DOHH2 (cell line): ENCODE measurements around the gene ARL16.

ENCODE experiments used
- H3F3A ChIP-seq: fragments of 200-600 bp; sonication (generic), shearing (Covaris generic); 2 replicates; pipeline ENCODE4 v1.6.0; 2016; ENCODE audit warnings: antibody characterized with exemption, mild to moderate bottlenecking; ENCODE audit not compliant: control insufficient read depth, insufficient read depth
- H3K27ac ChIP-seq: fragments of 200-600 bp; sonication (generic); 2 replicates; pipeline ENCODE4 v1.5.1; 2014; ENCODE audit warnings: low read depth, mild to moderate bottlenecking, low read length, moderate library complexity
- H3K27me3 ChIP-seq: fragments of 200-600 bp; sonication (generic); 2 replicates; pipeline ENCODE4 v1.6.1; 2014; ENCODE audit warnings: mild to moderate bottlenecking, low read length, mixed read lengths; ENCODE audit not compliant: control insufficient read depth
- H3K36me3 ChIP-seq: fragments of 200-600 bp; sonication (generic); 2 replicates; pipeline ENCODE4 v1.6.1; 2014; ENCODE audit warnings: mild to moderate bottlenecking, low read length, moderate library complexity, mixed read lengths; ENCODE audit not compliant: control insufficient read depth
- H3K4me1 ChIP-seq: fragments of 200-600 bp; sonication (generic); 2 replicates; pipeline ENCODE4 v1.6.1; 2014; ENCODE audit warnings: mild to moderate bottlenecking, low read length, mixed read lengths; ENCODE audit not compliant: control insufficient read depth
- H3K4me2 ChIP-seq: fragments of 200-600 bp; sonication (generic); 2 replicates; pipeline ENCODE4 v1.6.0; 2014; ENCODE audit warnings: mild to moderate bottlenecking, low read length, moderate library complexity
- H3K4me3 ChIP-seq: fragments of 200-600 bp; sonication (generic); 2 replicates; pipeline ENCODE4 v1.5.1; 2014; ENCODE audit warnings: mild to moderate bottlenecking, low read length, mixed read lengths
- H3K79me2 ChIP-seq: fragments of 200-600 bp; sonication (generic); 2 replicates; pipeline ENCODE4 v1.6.1; 2014; ENCODE audit warnings: mild to moderate bottlenecking, low read length, mixed read lengths; ENCODE audit not compliant: control insufficient read depth
- H3K9me2 ChIP-seq: fragments of 200-600 bp; sonication (generic); replicated peaks from 2 replicates; pipeline ENCODE4 v1.6.1; 2014; ENCODE audit warnings: mild to moderate bottlenecking, low read length, mixed read lengths; ENCODE audit not compliant: control insufficient read depth
- H3K9me3 ChIP-seq: fragments of 200-600 bp; sonication (generic); 2 replicates; pipeline ENCODE4 v1.6.1; 2014; ENCODE audit warnings: antibody characterized with exemption, low read length, mixed read lengths; ENCODE audit not compliant: control insufficient read depth, insufficient read depth
- H4K20me1 ChIP-seq: fragments of 200-600 bp; sonication (generic); 2 replicates; pipeline ENCODE4 v1.6.0; 2014; ENCODE audit warnings: low read depth, mild to moderate bottlenecking, antibody characterized with exemption, low read length, moderate library complexity; ENCODE audit not compliant: control insufficient read depth, insufficient read depth
- CTCF ChIP-seq: fragments of 200-600 bp; sonication (generic); IDR thresholded peaks from one replicate; pipeline ENCODE4 v1.5.1; 2014; ENCODE audit warnings: antibody characterized with exemption, mild to moderate bottlenecking, low read depth, low read length; ENCODE audit not compliant: poor library complexity, severe bottlenecking
- EZH2phosphoT487 ChIP-seq: fragments of 200-600 bp; sonication (generic); IDR thresholded peaks from 2 replicates; pipeline ENCODE4 v1.6.1; 2017; ENCODE audit warnings: borderline replicate concordance, mild to moderate bottlenecking, antibody characterized with exemption, low read length, moderate library complexity, mixed read lengths

ARL16 gene

GRCh38 chr17:81656118-81656743, 27.4 kb downstream of the ARL16 start, which contains the start of gene PDE6G:
Gene PDE6G, minus strand, starts transcription at chr17:81656542. Its CDS starts 3,237 bp downstream, at chr17:81653305.
- Histone ChIP-seq H3K9me3 (no peaks in the 10 kb centered on the region), H3K9me2 (no peaks in the 10 kb centered on the region), H3F3A (peaks cover 5% of the 10 kb centered on the region), H4K20me1 (no peaks in the 10 kb centered on the region), H3K79me2 (no peaks in the 10 kb centered on the region), H3K27ac (no peak within 1 kb of the TSS), H3K4me2 (peak within 1 kb of the TSS; percentile 8; the same call in 1 of the 2 replicates), H3K27me3 (no peaks in the 10 kb centered on the region), H3K4me3 (no peak within 1 kb of the TSS), H3K36me3 (no peaks in the 10 kb centered on the region), H3K4me1 (peaks cover 41% of the 10 kb centered on the region)
- no peak for TF ChIP-seq CTCF
- no peak for TF ChIP-seq EZH2phosphoT487

- TF ChIP-seq EZH2phosphoT487 (no peak), CTCF (no peak)
- Histone ChIP-seq H3K79me2 (no peaks in the 10 kb centered on the region), H3K27ac (no peak overlapping the region), H3K4me3 (no peak overlapping the region), H3K27me3 (no peaks in the 10 kb centered on the region), H3K36me3 (no peaks in the 10 kb centered on the region), H3K4me1 (peaks cover 41% of the 10 kb centered on the region), H3K4me2 (no peak overlapping the region), H4K20me1 (no peaks in the 10 kb centered on the region), H3K9me3 (no peaks in the 10 kb centered on the region), H3F3A (peaks cover 5% of the 10 kb centered on the region), H3K9me2 (no peaks in the 10 kb centered on the region)
These were observed 28.0 kb downstream of the ARL16 start for GRCh38 chr17:81655378-81656117.

- no peaks in the 10 kb centered on the region for H3K9me2 ChIP-seq
- no peak for TF ChIP-seq EZH2phosphoT487
- no peak for TF ChIP-seq CTCF
- no peaks in the 10 kb centered on the region for H3K79me2 ChIP-seq
- peak overlapping the region; percentile 71 for H3K4me2 ChIP-seq
- no peaks in the 10 kb centered on the region for H3K27me3 ChIP-seq
- H3K4me3 ChIP-seq: peak overlapping the region; percentile 63
- no peaks in the 10 kb centered on the region for H3K36me3 ChIP-seq
- no peaks in the 10 kb centered on the region for H3K9me3 ChIP-seq
- peaks cover 24% of the 10 kb centered on the region for H3K4me1 ChIP-seq
- no peaks in the 10 kb centered on the region for H4K20me1 ChIP-seq
- no peak overlapping the region for H3K27ac ChIP-seq
- no peaks in the 10 kb centered on the region for H3F3A ChIP-seq
These were observed 30.5 kb downstream of the ARL16 start for GRCh38 chr17:81652906-81653771.
